ENCODE data around the gene PKN1.
"Not testable (repeated sequence)": the region's sequence is repeated elsewhere in the genome, so short reads cannot be mapped to it uniquely, and the experiment has no call there.

PKN1 gene

GRCh38 chr19:14497228-14497921, 64.3 kb downstream of the PKN1 start:
- Histone ChIP-seq H3K27me3 (ENCODE audit: low read depth, low read length) (no peaks in the 10 kb centered on the region), H3K4me1 (ENCODE audit: control insufficient read depth in 1 of 2, insufficient read depth in 2 of 2, low read length in 2 of 2) (peaks cover 5 to 29% of the 10 kb centered on the region in 2 donors), H3K9me3 (ENCODE audit: control insufficient read depth in 1 of 2, low read length in 2 of 2) (no peaks in the 10 kb centered on the region), H3K4me3 (ENCODE audit: low read depth in 1 of 2, low read length in 2 of 2) (no peak overlapping the region), H3K27ac (ENCODE audit: low read length) (peak overlapping the region; percentile 52), H3K36me3 (ENCODE audit: control insufficient read depth in 1 of 2, insufficient read depth in 2 of 2, low read length in 2 of 2) (no peaks in the 10 kb centered on the region)

GRCh38 chr19:14502334-14503092, 69.4 kb downstream of the PKN1 start:
- Histone ChIP-seq H3K9me3 (ENCODE audit: control insufficient read depth in 1 of 2, low read length in 2 of 2) (no peaks in the 10 kb centered on the region), H3K27ac (ENCODE audit: low read length) (no peak overlapping the region), H3K36me3 (ENCODE audit: control insufficient read depth in 1 of 2, insufficient read depth in 2 of 2, low read length in 2 of 2) (no peaks in the 10 kb centered on the region), H3K4me1 (ENCODE audit: control insufficient read depth in 1 of 2, insufficient read depth in 2 of 2, low read length in 2 of 2) (peaks cover 1 to 3% of the 10 kb centered on the region in 2 donors), H3K27me3 (ENCODE audit: low read depth, low read length) (no peaks in the 10 kb centered on the region), H3K4me3 (ENCODE audit: low read depth in 1 of 2, low read length in 2 of 2) (no peak overlapping the region)

- H3K27me3 ChIP-seq (ENCODE audit: low read depth, low read length): no peaks in the 10 kb centered on the region
- no peaks in the 10 kb centered on the region for H3K36me3 ChIP-seq (ENCODE audit: control insufficient read depth in 1 of 2, insufficient read depth in 2 of 2, low read length in 2 of 2)
- no peaks in the 10 kb centered on the region for H3K9me3 ChIP-seq (ENCODE audit: control insufficient read depth in 1 of 2, low read length in 2 of 2)
- H3K4me3 ChIP-seq (ENCODE audit: low read depth in 1 of 2, low read length in 2 of 2): no peak overlapping the region
- H3K4me1 ChIP-seq (ENCODE audit: control insufficient read depth in 1 of 2, insufficient read depth in 2 of 2, low read length in 2 of 2): peaks cover 0 to 3% of the 10 kb centered on the region in 2 donors
- no peak overlapping the region for H3K27ac ChIP-seq (ENCODE audit: low read length)
These were observed 70.2 kb downstream of the PKN1 start for GRCh38 chr19:14503285-14503684.

GRCh38 chr19:14504575-14504974, 71.5 kb downstream of the PKN1 start:
- H3K36me3 ChIP-seq (ENCODE audit: control insufficient read depth in 1 of 2, insufficient read depth in 2 of 2, low read length in 2 of 2); H3K9me3 ChIP-seq (ENCODE audit: control insufficient read depth in 1 of 2, low read length in 2 of 2); H3K4me3 ChIP-seq (ENCODE audit: low read depth in 1 of 2, low read length in 2 of 2); H3K27ac ChIP-seq (ENCODE audit: low read length); H3K4me1 ChIP-seq (ENCODE audit: control insufficient read depth in 1 of 2, insufficient read depth in 2 of 2, low read length in 2 of 2); H3K27me3 ChIP-seq (ENCODE audit: low read depth, low read length): not testable (repeated sequence)

- no peaks in the 10 kb centered on the region for H3K27me3 ChIP-seq (ENCODE audit: low read depth, low read length)
- peak overlapping the region; percentile 8 for H3K27ac ChIP-seq (ENCODE audit: low read length)
- no peaks in the 10 kb centered on the region for H3K9me3 ChIP-seq (ENCODE audit: control insufficient read depth in 1 of 2, low read length in 2 of 2)
- H3K36me3 ChIP-seq (ENCODE audit: control insufficient read depth in 1 of 2, insufficient read depth in 2 of 2, low read length in 2 of 2): no peaks in the 10 kb centered on the region
- no peak overlapping the region for H3K4me3 ChIP-seq (ENCODE audit: low read depth in 1 of 2, low read length in 2 of 2)
- H3K4me1 ChIP-seq (ENCODE audit: control insufficient read depth in 1 of 2, insufficient read depth in 2 of 2, low read length in 2 of 2): peaks cover 0 to 3% of the 10 kb centered on the region in 2 donors
These were observed 72.6 kb downstream of the PKN1 start for GRCh38 chr19:14505488-14506239.

GRCh38 chr19:14507704-14508542, 74.8 kb downstream of the PKN1 start:
- peaks cover 0 to 3% of the 10 kb centered on the region in 2 donors for H3K4me1 ChIP-seq (ENCODE audit: control insufficient read depth in 1 of 2, insufficient read depth in 2 of 2, low read length in 2 of 2)
- H3K4me3 ChIP-seq (ENCODE audit: low read depth in 1 of 2, low read length in 2 of 2): no peak overlapping the region
- no peak overlapping the region for H3K27ac ChIP-seq (ENCODE audit: low read length)
- H3K27me3 ChIP-seq (ENCODE audit: low read depth, low read length): no peaks in the 10 kb centered on the region
- H3K9me3 ChIP-seq (ENCODE audit: control insufficient read depth in 1 of 2, low read length in 2 of 2): no peaks in the 10 kb centered on the region
- H3K36me3 ChIP-seq (ENCODE audit: control insufficient read depth in 1 of 2, insufficient read depth in 2 of 2, low read length in 2 of 2): no peaks in the 10 kb centered on the region

GRCh38 chr19:14510311-14511228, 77.5 kb downstream of the PKN1 start:
- Histone ChIP-seq H3K27ac (ENCODE audit: low read length) (no peak overlapping the region), H3K4me3 (ENCODE audit: low read depth in 1 of 2, low read length in 2 of 2) (peak overlapping the region in 1 of 2 donors; percentile 9), H3K4me1 (ENCODE audit: control insufficient read depth in 1 of 2, insufficient read depth in 2 of 2, low read length in 2 of 2) (peaks cover 14 to 16% of the 10 kb centered on the region in 2 donors), H3K9me3 (ENCODE audit: control insufficient read depth in 1 of 2, low read length in 2 of 2) (no peaks in the 10 kb centered on the region), H3K27me3 (ENCODE audit: low read depth, low read length) (no peaks in the 10 kb centered on the region), H3K36me3 (ENCODE audit: control insufficient read depth in 1 of 2, insufficient read depth in 2 of 2, low read length in 2 of 2) (peaks cover 14 to 18% of the 10 kb centered on the region in 2 donors)

GRCh38 chr19:14511229-14511593, 78.1 kb downstream of the PKN1 start:
- Histone ChIP-seq H3K4me3 (ENCODE audit: low read depth in 1 of 2, low read length in 2 of 2) (no peak overlapping the region), H3K9me3 (ENCODE audit: control insufficient read depth in 1 of 2, low read length in 2 of 2) (no peaks in the 10 kb centered on the region), H3K36me3 (ENCODE audit: control insufficient read depth in 1 of 2, insufficient read depth in 2 of 2, low read length in 2 of 2) (peaks cover 14 to 25% of the 10 kb centered on the region in 2 donors), H3K4me1 (ENCODE audit: control insufficient read depth in 1 of 2, insufficient read depth in 2 of 2, low read length in 2 of 2) (peaks cover 18 to 22% of the 10 kb centered on the region in 2 donors), H3K27ac (ENCODE audit: low read length) (no peak overlapping the region), H3K27me3 (ENCODE audit: low read depth, low read length) (no peaks in the 10 kb centered on the region)

GRCh38 chr19:14512406-14512961, 79.4 kb downstream of the PKN1 start:
- Histone ChIP-seq H3K4me3 (ENCODE audit: low read depth in 1 of 2, low read length in 2 of 2) (no peak overlapping the region), H3K36me3 (ENCODE audit: control insufficient read depth in 1 of 2, insufficient read depth in 2 of 2, low read length in 2 of 2) (peaks cover 14 to 27% of the 10 kb centered on the region in 2 donors), H3K4me1 (ENCODE audit: control insufficient read depth in 1 of 2, insufficient read depth in 2 of 2, low read length in 2 of 2) (peaks cover 20 to 28% of the 10 kb centered on the region in 2 donors), H3K27me3 (ENCODE audit: low read depth, low read length) (no peaks in the 10 kb centered on the region), H3K9me3 (ENCODE audit: control insufficient read depth in 1 of 2, low read length in 2 of 2) (no peaks in the 10 kb centered on the region), H3K27ac (ENCODE audit: low read length) (no peak overlapping the region)

All from muscle layer of duodenum (tissue), 2 donors.